HG03135 (cell line): ENCODE measurements around the gene CTNND1.
"Not testable (repeated sequence)": the region's sequence is repeated elsewhere in the genome, so short reads cannot be mapped to it uniquely, and the experiment has no call there.

Source experiments
- ATAC-seq: cut with Tn5 transposase; IDR thresholded peaks from one replicate; pipeline ENCODE4 v1.9.1; 2021; ENCODE audit warnings: mild to moderate bottlenecking, moderate library complexity; ENCODE audit not compliant: unreplicated experiment

CTNND1 gene

GRCh38 chr11:57791321-57792059, 29.9 kb downstream of the CTNND1 start:
- ATAC-seq: peak; percentile 6

GRCh38 chr11:57792060-57792541, 30.5 kb downstream of the CTNND1 start:
- ATAC-seq: peak; percentile 85

- peak; percentile 22 for ATAC-seq
Observed at GRCh38 chr11:57792870-57793269, 31.3 kb downstream of the CTNND1 start.

GRCh38 chr11:57793351-57794115, 31.9 kb downstream of the CTNND1 start:
- ATAC-seq: no peak

- ATAC-seq: no peak
Observed at GRCh38 chr11:57798905-57799559, 37.4 kb downstream of the CTNND1 start.

GRCh38 chr11:57800444-57801182, 39.0 kb downstream of the CTNND1 start:
- peak; percentile 84 for ATAC-seq

GRCh38 chr11:57801183-57801485, 39.5 kb downstream of the CTNND1 start:
- ATAC-seq: no peak

- no peak for ATAC-seq
Observed at GRCh38 chr11:57802411-57802810, 40.8 kb downstream of the CTNND1 start.

- ATAC-seq: no peak
Observed at GRCh38 chr11:57804466-57804865, 42.9 kb downstream of the CTNND1 start.

- no peak for ATAC-seq
Observed at GRCh38 chr11:57805780-57806179, 44.2 kb downstream of the CTNND1 start.

GRCh38 chr11:57812634-57813033, 51.0 kb downstream of the CTNND1 start:
- ATAC-seq: no peak

- peak; percentile 68 for ATAC-seq
Observed at GRCh38 chr11:57815476-57815875, 53.9 kb downstream of the CTNND1 start.

- ATAC-seq: peak; percentile 7
Observed at GRCh38 chr11:57815877-57816276, 54.3 kb downstream of the CTNND1 start.

- no peak for ATAC-seq
Observed at GRCh38 chr11:57818812-57819211, 57.2 kb downstream of the CTNND1 start.

- no peak for ATAC-seq
Observed at GRCh38 chr11:57819252-57819979, 57.8 kb downstream of the CTNND1 start.

GRCh38 chr11:57823859-57824258, 62.3 kb downstream of the CTNND1 start:
- ATAC-seq: no peak

GRCh38 chr11:57834852-57835251, 73.2 kb downstream of the CTNND1 start:
- no peak for ATAC-seq

GRCh38 chr11:57838609-57839008, 77.0 kb downstream of the CTNND1 start:
- ATAC-seq: not testable (repeated sequence)

- no peak for ATAC-seq
Observed at GRCh38 chr11:57842873-57843272, 81.3 kb downstream of the CTNND1 start.

GRCh38 chr11:57867966-57868365, 106.4 kb downstream of the CTNND1 start:
- no peak for ATAC-seq
